OCI-LY3 (cell line): ENCODE data around the gene RNF123.

ENCODE experiments used
- H2AFZ ChIP-seq: fragments of 200-600, 300-600 bp; shearing (Covaris generic); 2 replicates; pipeline ENCODE4 v1.6.0; 2014; ENCODE audit warnings: antibody characterized with exemption, low read depth, low read length
- H3K27ac ChIP-seq: fragments of 200-600, 300-600 bp; sonication (generic); 2 replicates; pipeline ENCODE4 v1.5.1; 2014; ENCODE audit warnings: mild to moderate bottlenecking, low read length, moderate library complexity, mixed read lengths
- H3K27me3 ChIP-seq: fragments of 200-600, 300-600 bp; sonication (generic); 2 replicates; pipeline ENCODE4 v1.6.1; 2014; ENCODE audit warnings: low read depth, low read length, mixed read lengths
- H3K36me3 ChIP-seq: fragments of 200-600, 300-600 bp; sonication (generic); replicated peaks from 2 replicates; pipeline ENCODE3; 2014; ENCODE audit warnings: low read depth, low read length, mixed read lengths
- H3K4me1 ChIP-seq: fragments of 300-600, 200-600 bp; sonication (generic); 2 replicates; pipeline ENCODE4 v1.6.1; 2014; ENCODE audit warnings: low read length, mixed read lengths
- H3K4me2 ChIP-seq: fragments of 200-600, 300-600 bp; sonication (generic); 2 replicates; pipeline ENCODE4 v1.6.1; 2014; ENCODE audit warnings: low read length, mixed read lengths
- H3K4me3 ChIP-seq: fragments of 300-600, 200-600 bp; sonication (generic); 2 replicates; pipeline ENCODE4 v1.5.1; 2014; ENCODE audit warnings: antibody characterized with exemption, mild to moderate bottlenecking, low read length, moderate library complexity
- H3K79me2 ChIP-seq: fragments of 300-600, 200-600 bp; shearing (Covaris generic); 2 replicates; pipeline ENCODE4 v1.6.1; 2014; ENCODE audit warnings: mild to moderate bottlenecking, low read length, mixed read lengths
- H3K9ac ChIP-seq: fragments of 300-600, 200-600 bp; shearing (Covaris generic); 2 replicates; pipeline ENCODE4 v1.6.0; 2014; ENCODE audit warnings: mild to moderate bottlenecking, low read length, moderate library complexity
- H3K9me3 ChIP-seq: fragments of 200-600, 300-600 bp; shearing (Covaris generic); 2 replicates; pipeline ENCODE4 v1.6.1; 2014; ENCODE audit warnings: low read length, mixed read lengths; ENCODE audit not compliant: insufficient read depth
- H4K20me1 ChIP-seq: fragments of 200-600, 300-600 bp; sonication (generic); 2 replicates; pipeline ENCODE4 v1.6.1; 2016; ENCODE audit warnings: low read length, mixed read lengths; ENCODE audit not compliant: insufficient read depth
- CTCF ChIP-seq: fragments of 200-600, 300-600 bp; sonication (generic); IDR thresholded peaks from 2 replicates; pipeline ENCODE4 v1.5.1; 2014; ENCODE audit warnings: antibody characterized with exemption, low read length, low read depth
- EZH2phosphoT487 ChIP-seq: fragments of 200-600 bp; shearing (Covaris generic); IDR thresholded peaks from 2 replicates; pipeline ENCODE4 v1.6.1; 2018; ENCODE audit warnings: antibody characterized with exemption, mixed run types, low read depth

Gene RNF123

GRCh38 chr3:49716691-49717210 lies 27.4 kb downstream of the RNF123 start:
- Histone ChIP-seq H3K79me2 (peaks cover 5% of the 10 kb centered on the region; the same call in 1 of the 2 replicates), H3K9me3 (no peaks in the 10 kb centered on the region), H4K20me1 (no peaks in the 10 kb centered on the region), H3K4me2 (no peak overlapping the region), H3K27ac (no peak overlapping the region), H3K27me3 (no peaks in the 10 kb centered on the region), H2AFZ (no peak overlapping the region), H3K9ac (no peak overlapping the region), H3K4me3 (no peak overlapping the region), H3K36me3 (peaks cover 42% of the 10 kb centered on the region), H3K4me1 (no peaks in the 10 kb centered on the region)
- TF ChIP-seq EZH2phosphoT487 (no peak), CTCF (no peak)

- Histone ChIP-seq H3K9me3 (no peaks in the 10 kb centered on the region), H3K36me3 (peaks cover 48% of the 10 kb centered on the region), H3K4me1 (peaks cover 1% of the 10 kb centered on the region), H2AFZ (no peak overlapping the region), H3K27ac (no peak overlapping the region), H3K27me3 (no peaks in the 10 kb centered on the region), H3K4me2 (no peak overlapping the region), H4K20me1 (no peaks in the 10 kb centered on the region), H3K79me2 (peaks cover 11% of the 10 kb centered on the region), H3K9ac (no peak overlapping the region), H3K4me3 (no peak overlapping the region)
- TF ChIP-seq EZH2phosphoT487 (no peak), CTCF (no peak)
Observed at GRCh38 chr3:49717211-49717958, 28.0 kb downstream of the RNF123 start.

- Histone ChIP-seq H3K79me2 (peaks cover 20% of the 10 kb centered on the region), H2AFZ (no peak overlapping the region), H3K4me2 (no peak overlapping the region), H3K36me3 (peaks cover 53% of the 10 kb centered on the region), H3K27me3 (no peaks in the 10 kb centered on the region), H3K9ac (no peak overlapping the region), H4K20me1 (no peaks in the 10 kb centered on the region), H3K4me1 (peaks cover 9% of the 10 kb centered on the region), H3K9me3 (no peaks in the 10 kb centered on the region), H3K4me3 (no peak overlapping the region), H3K27ac (no peak overlapping the region)
- TF ChIP-seq CTCF, result no peak
- no peak for TF ChIP-seq EZH2phosphoT487
Observed at GRCh38 chr3:49717959-49718857, 28.9 kb downstream of the RNF123 start.

GRCh38 chr3:49718858-49719213 lies 29.5 kb downstream of the RNF123 start:
- no peak overlapping the region for H3K4me2 ChIP-seq
- TF ChIP-seq EZH2phosphoT487 (no peak), CTCF (no peak)

More at GRCh38 chr3:49718858-49719213, 29.5 kb downstream of the RNF123 start:
- Histone ChIP-seq H3K27ac (no peak overlapping the region), H2AFZ (no peak overlapping the region), H3K79me2 (peaks cover 25% of the 10 kb centered on the region), H3K36me3 (peaks cover 53% of the 10 kb centered on the region), H3K9me3 (no peaks in the 10 kb centered on the region), H3K27me3 (no peaks in the 10 kb centered on the region), H3K4me3 (no peak overlapping the region), H3K9ac (no peak overlapping the region), H4K20me1 (no peaks in the 10 kb centered on the region), H3K4me1 (peaks cover 9% of the 10 kb centered on the region)
